Measurements from ENCODE around the gene NEDD9.

Gene NEDD9, protein sequence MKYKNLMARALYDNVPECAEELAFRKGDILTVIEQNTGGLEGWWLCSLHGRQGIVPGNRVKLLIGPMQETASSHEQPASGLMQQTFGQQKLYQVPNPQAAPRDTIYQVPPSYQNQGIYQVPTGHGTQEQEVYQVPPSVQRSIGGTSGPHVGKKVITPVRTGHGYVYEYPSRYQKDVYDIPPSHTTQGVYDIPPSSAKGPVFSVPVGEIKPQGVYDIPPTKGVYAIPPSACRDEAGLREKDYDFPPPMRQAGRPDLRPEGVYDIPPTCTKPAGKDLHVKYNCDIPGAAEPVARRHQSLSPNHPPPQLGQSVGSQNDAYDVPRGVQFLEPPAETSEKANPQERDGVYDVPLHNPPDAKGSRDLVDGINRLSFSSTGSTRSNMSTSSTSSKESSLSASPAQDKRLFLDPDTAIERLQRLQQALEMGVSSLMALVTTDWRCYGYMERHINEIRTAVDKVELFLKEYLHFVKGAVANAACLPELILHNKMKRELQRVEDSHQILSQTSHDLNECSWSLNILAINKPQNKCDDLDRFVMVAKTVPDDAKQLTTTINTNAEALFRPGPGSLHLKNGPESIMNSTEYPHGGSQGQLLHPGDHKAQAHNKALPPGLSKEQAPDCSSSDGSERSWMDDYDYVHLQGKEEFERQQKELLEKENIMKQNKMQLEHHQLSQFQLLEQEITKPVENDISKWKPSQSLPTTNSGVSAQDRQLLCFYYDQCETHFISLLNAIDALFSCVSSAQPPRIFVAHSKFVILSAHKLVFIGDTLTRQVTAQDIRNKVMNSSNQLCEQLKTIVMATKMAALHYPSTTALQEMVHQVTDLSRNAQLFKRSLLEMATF

DNA sequence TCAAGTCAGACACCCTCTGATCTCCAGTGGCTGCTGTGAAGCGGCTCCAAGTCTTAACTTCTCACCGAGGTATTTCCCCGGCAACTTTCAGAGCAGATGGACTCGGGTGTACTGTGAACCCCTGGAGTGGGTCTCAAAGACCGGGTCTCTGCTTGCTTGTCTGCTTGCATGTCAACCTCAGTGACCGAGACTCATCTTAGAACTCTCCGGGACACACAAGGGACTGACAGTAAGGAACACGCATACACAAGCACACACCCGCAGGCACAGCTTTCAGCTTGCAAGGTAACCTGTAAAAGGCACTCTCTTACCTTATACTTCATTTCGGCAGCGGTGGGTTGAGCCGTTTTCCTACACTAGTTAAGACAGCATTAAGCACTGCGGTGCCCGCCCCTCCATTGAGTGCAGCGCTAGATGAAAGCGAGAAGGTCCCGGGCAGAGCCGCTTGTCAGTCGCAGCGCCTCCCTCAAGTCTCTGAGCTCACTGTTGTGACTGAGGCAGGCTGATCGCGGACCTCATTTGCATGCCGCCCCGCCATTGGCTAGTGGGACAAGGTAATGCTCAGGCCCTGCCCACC lies at the start of gene NEDD9:
TSS of gene NEDD9 (minus strand) at position 476 of the 577 bp plus-strand sequence. CDS start at position 323, 153 bp downstream.
- H3K9ac ChIP-seq (ENCODE audit: low read length): peak within 1 kb of the TSS; percentile 92
- H3K9me3 ChIP-seq (ENCODE audit: control insufficient read depth, low read length): no peaks in the 10 kb centered on the region
- H3K36me3 ChIP-seq (ENCODE audit: control insufficient read depth, insufficient read depth, low read length): no peaks in the 10 kb centered on the region
- peak within 1 kb of the TSS; percentile 89 for H3K4me3 ChIP-seq (ENCODE audit: low read length)
- H3K4me1 ChIP-seq (ENCODE audit: control insufficient read depth, insufficient read depth, low read length): peaks cover 23% of the 10 kb centered on the region
- no peaks in the 10 kb centered on the region for H3K27me3 ChIP-seq (ENCODE audit: control insufficient read depth, insufficient read depth, low read length)

DNA sequence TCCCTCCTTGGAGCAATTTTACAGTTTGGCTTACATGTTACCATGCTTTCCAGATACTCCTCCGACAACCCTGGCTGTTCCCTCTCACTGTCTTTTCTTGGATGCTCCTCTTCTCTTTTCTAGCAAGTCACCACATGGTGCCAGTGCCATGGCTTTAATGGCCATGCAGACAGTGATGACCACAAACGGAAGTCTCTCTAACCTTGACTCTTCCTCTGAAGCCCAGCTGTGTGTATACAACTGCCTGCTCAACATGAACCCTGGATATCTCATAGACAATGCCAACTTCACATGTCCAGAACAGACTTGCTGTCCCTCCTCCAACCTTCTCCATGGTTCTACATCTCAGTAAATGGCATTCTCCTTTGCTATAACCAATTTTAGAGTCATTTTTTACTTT lies 49.8 kb upstream of the NEDD9 start:
- Histone ChIP-seq H3K27me3 (ENCODE audit: control insufficient read depth, insufficient read depth, low read length) (no peaks in the 10 kb centered on the region), H3K9me3 (ENCODE audit: control insufficient read depth, low read length) (no peaks in the 10 kb centered on the region), H3K9ac (ENCODE audit: low read length) (no peak overlapping the region), H3K4me1 (ENCODE audit: control insufficient read depth, insufficient read depth, low read length) (peaks cover 15% of the 10 kb centered on the region), H3K36me3 (ENCODE audit: control insufficient read depth, insufficient read depth, low read length) (no peaks in the 10 kb centered on the region), H3K4me3 (ENCODE audit: low read length) (no peak overlapping the region)

DNA sequence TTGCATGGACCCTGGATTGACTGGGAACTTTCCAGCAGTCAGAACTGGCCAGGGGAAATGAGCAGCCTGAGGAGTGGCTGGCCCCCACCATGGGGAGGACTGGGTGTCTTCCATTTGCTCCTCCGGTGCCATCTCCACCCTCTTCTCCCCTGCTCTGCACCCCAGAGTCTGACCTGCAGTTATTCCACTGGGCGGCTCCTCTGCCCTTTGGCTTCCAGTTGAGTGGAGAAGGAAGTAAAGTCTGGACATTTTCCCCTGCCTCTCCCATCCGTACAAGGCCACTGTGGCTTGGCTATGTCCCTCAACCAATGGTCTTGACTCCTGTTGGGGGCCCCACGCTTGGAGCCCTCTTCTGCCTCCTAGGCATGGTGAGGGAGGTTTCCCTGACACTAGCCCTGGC lies 47.9 kb upstream of the NEDD9 start:
- H3K9me3 ChIP-seq (ENCODE audit: control insufficient read depth, low read length): no peaks in the 10 kb centered on the region
- no peak overlapping the region for H3K4me3 ChIP-seq (ENCODE audit: low read length)
- H3K9ac ChIP-seq (ENCODE audit: low read length): no peak overlapping the region
- no peaks in the 10 kb centered on the region for H3K27me3 ChIP-seq (ENCODE audit: control insufficient read depth, insufficient read depth, low read length)
- H3K4me1 ChIP-seq (ENCODE audit: control insufficient read depth, insufficient read depth, low read length): peaks cover 27% of the 10 kb centered on the region
- H3K36me3 ChIP-seq (ENCODE audit: control insufficient read depth, insufficient read depth, low read length): no peaks in the 10 kb centered on the region

DNA sequence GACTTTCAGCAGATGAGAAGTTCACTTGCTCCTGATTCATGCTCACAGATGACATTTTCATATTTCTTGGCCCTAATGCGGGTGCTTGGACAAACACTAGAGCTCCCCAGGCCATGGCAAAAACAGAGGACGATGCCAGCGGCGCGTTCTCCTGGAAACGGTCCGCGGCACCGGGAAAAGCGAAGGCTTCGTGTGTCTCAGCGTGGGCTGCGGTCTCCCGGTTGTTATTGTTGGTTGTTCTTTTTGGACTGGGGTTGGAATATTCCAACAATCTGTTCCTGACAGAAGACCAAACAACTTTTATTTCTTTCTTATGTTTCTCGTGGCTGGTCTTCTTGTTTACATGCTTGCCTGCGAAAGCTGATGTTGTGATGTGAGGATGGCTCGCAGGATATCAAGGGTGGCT lies 46.8 kb upstream of the NEDD9 start:
- no peaks in the 10 kb centered on the region for H3K9me3 ChIP-seq (ENCODE audit: control insufficient read depth, low read length)
- H3K27me3 ChIP-seq (ENCODE audit: control insufficient read depth, insufficient read depth, low read length): no peaks in the 10 kb centered on the region
- peaks cover 37% of the 10 kb centered on the region for H3K4me1 ChIP-seq (ENCODE audit: control insufficient read depth, insufficient read depth, low read length)
- H3K4me3 ChIP-seq (ENCODE audit: low read length): no peak overlapping the region
- no peaks in the 10 kb centered on the region for H3K36me3 ChIP-seq (ENCODE audit: control insufficient read depth, insufficient read depth, low read length)
- H3K9ac ChIP-seq (ENCODE audit: low read length): no peak overlapping the region

DNA sequence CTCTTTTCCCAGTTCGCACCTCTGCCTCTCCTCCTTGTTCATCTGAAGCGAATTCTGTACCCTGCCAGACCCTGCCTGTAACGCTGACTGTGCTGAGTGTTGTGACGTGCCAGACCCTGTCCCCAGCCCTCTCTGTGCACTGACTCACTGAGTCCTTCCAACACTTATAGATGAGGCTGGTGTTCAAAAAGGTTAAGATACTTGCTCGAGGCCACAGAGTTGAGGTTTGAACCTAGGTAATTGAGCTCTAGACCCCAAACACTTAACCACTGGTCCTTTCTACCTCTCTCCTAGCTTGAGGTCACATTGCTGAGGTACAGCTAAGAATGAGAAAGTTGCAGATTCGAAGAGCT lies 45.7 kb upstream of the NEDD9 start:
- Histone ChIP-seq H3K4me3 (ENCODE audit: low read length) (no peak overlapping the region), H3K4me1 (ENCODE audit: control insufficient read depth, insufficient read depth, low read length) (peaks cover 44% of the 10 kb centered on the region), H3K9me3 (ENCODE audit: control insufficient read depth, low read length) (no peaks in the 10 kb centered on the region)

DNA sequence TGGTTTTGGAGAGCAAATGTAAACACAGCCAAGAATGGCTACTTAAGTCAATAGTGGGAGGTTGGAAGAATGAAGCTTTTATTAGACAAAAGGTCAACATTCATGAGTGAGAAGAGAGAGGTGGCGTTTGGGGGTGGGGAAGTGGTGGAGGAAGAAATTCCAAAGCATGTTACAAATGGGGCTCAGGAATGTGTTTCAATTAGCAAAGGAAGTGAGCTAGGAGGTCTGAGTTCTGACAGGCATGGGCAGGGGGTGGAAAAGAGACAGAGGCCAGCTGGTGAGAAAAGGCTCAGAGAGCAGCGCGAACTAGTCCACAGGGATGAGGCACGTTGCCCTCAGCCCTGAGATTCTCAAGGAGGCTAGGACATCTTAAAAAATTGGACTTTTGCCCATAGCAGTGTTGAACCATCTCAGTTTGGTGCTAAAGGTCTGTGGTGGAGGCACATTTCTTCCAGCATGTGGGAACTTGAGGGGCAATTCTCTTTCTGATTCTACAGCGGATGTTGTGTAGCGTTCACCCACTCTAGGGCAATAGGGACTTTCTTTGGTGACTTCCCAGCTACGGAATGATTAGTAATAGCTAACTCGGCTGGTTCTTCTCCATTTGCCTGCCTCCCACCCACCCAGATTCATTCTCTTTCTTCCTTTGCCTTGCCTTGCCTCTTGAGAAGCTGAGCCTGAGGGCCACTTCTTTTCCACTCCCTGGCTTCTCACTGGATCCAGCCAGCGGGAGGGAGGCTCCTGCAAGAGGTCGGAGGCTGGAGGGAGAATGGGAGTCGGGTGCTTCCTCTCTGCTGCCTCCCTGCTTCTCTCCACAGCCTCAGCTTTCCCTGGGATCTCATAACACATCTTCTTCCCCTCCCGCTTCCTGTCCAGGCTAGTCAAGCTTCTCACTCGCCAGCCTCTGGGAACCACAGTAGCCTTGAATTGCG lies 45.1 kb upstream of the NEDD9 start:
- H3K4me3 ChIP-seq (ENCODE audit: low read length): no peak overlapping the region
- H3K4me1 ChIP-seq (ENCODE audit: control insufficient read depth, insufficient read depth, low read length): peaks cover 48% of the 10 kb centered on the region
- H3K9me3 ChIP-seq (ENCODE audit: control insufficient read depth, low read length): no peaks in the 10 kb centered on the region
- H3K9ac ChIP-seq (ENCODE audit: low read length): no peak overlapping the region
- no peaks in the 10 kb centered on the region for H3K27me3 ChIP-seq (ENCODE audit: control insufficient read depth, insufficient read depth, low read length)
- no peaks in the 10 kb centered on the region for H3K36me3 ChIP-seq (ENCODE audit: control insufficient read depth, insufficient read depth, low read length)

More for the DNA sequence above, 45.7 kb upstream of the NEDD9 start:
- no peaks in the 10 kb centered on the region for H3K27me3 ChIP-seq (ENCODE audit: control insufficient read depth, insufficient read depth, low read length)
- H3K9ac ChIP-seq (ENCODE audit: low read length): no peak overlapping the region
- no peaks in the 10 kb centered on the region for H3K36me3 ChIP-seq (ENCODE audit: control insufficient read depth, insufficient read depth, low read length)

DNA sequence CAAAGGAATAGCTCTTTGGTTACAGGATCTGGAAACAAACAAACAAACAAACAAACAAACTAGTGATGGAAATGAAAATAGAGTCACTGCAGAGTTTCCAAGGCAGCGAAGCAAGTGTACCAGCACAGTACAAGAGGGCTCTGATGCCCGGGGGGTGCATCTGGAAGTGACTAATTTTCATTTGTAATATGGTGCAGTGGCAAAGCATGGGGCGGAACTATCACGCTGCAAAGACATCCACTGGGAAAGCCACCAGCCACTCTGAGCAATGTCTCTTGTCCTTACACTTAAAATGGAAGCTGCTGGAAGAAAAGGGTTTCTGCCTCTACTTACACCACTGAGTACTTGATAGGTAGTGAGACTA lies 44.4 kb upstream of the NEDD9 start:
- H3K4me3 ChIP-seq (ENCODE audit: low read length): no peak overlapping the region
- H3K9me3 ChIP-seq (ENCODE audit: control insufficient read depth, low read length): no peaks in the 10 kb centered on the region
- H3K36me3 ChIP-seq (ENCODE audit: control insufficient read depth, insufficient read depth, low read length): no peaks in the 10 kb centered on the region
- H3K4me1 ChIP-seq (ENCODE audit: control insufficient read depth, insufficient read depth, low read length): peaks cover 55% of the 10 kb centered on the region
- no peak overlapping the region for H3K9ac ChIP-seq (ENCODE audit: low read length)
- H3K27me3 ChIP-seq (ENCODE audit: control insufficient read depth, insufficient read depth, low read length): no peaks in the 10 kb centered on the region

DNA sequence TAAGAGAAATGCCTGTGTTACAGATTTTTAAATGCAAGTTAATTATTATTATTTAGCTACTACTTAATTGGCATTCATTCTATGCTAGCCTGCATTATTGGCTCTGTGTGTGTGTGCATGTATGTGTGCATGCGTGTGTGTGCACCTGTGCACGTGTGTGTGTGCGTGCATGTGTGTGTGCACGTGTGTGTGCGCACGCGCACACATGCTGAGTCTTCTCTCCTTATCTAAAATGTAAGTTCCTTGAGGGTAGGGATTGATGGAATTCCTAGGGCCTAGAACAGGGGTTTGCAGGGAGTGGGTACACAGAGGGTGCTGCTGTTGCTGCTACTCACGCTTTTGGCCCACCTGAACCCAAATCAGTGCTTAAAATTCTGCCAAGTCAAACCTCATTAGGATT lies 43.8 kb upstream of the NEDD9 start:
- Histone ChIP-seq H3K4me1 (ENCODE audit: control insufficient read depth, insufficient read depth, low read length) (peaks cover 60% of the 10 kb centered on the region), H3K9me3 (ENCODE audit: control insufficient read depth, low read length) (no peaks in the 10 kb centered on the region), H3K9ac (ENCODE audit: low read length) (no peak overlapping the region)

DNA sequence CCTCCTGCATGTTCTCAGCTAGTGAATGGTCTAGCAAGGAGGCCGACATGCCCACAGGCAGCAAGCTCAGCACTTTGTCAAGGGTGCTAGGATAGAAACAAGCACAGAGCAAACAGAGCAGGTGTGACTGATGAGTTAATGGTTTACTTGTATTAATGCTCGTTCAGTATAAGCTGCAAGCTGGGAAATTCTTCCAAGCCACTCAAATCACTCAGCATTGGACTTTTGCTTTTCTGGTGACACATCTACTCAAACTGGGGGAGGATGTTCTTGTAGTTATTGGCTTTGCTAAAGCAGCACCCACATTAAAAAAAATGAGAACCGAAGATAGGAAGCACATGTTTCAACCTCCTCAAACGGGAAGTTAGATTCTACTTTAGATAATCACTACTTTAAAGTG lies 43.1 kb upstream of the NEDD9 start:
- H3K9ac ChIP-seq (ENCODE audit: low read length): no peak overlapping the region

More for the DNA sequence above, 43.8 kb upstream of the NEDD9 start:
- Histone ChIP-seq H3K4me3 (ENCODE audit: low read length) (no peak overlapping the region), H3K36me3 (ENCODE audit: control insufficient read depth, insufficient read depth, low read length) (no peaks in the 10 kb centered on the region), H3K27me3 (ENCODE audit: control insufficient read depth, insufficient read depth, low read length) (no peaks in the 10 kb centered on the region)

DNA sequence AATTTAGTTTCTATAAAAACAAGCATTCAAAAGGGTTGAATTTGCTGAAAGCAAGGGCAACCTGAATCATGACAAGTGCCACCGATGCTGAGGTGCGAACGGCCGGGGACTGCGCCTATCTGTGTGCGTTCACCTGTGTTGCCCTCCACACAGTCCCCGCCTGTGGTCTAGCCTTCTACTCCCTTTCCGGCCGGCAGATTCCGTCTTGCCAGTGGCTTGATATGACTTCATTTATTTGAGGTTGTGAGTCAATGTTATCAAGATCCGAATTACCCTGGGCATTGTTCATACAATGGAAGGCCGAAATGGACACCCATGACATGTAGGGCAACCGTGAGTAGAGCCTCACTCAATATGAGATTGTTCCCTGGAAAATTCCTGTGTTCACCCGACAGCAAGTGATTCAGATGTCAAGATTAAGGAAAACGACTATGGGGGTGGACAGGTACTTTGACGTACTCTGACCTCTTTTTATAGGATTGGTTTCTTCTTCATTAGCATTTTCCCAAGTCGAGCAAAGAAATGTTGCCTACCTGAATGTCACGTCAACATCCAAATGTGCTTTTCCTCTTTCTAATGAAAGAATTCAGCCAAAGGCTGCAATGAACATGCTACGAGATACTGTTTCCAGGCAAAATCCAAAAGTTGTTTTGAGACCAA lies 41.1 kb upstream of the NEDD9 start:
- H3K36me3 ChIP-seq (ENCODE audit: control insufficient read depth, insufficient read depth, low read length): no peaks in the 10 kb centered on the region
- H3K9me3 ChIP-seq (ENCODE audit: control insufficient read depth, low read length): no peaks in the 10 kb centered on the region
- peaks cover 76% of the 10 kb centered on the region for H3K4me1 ChIP-seq (ENCODE audit: control insufficient read depth, insufficient read depth, low read length)
- H3K4me3 ChIP-seq (ENCODE audit: low read length): no peak overlapping the region
- H3K27me3 ChIP-seq (ENCODE audit: control insufficient read depth, insufficient read depth, low read length): no peaks in the 10 kb centered on the region
- no peak overlapping the region for H3K9ac ChIP-seq (ENCODE audit: low read length)

More for the DNA sequence above, 43.1 kb upstream of the NEDD9 start:
- Histone ChIP-seq H3K9me3 (ENCODE audit: control insufficient read depth, low read length) (no peaks in the 10 kb centered on the region), H3K36me3 (ENCODE audit: control insufficient read depth, insufficient read depth, low read length) (no peaks in the 10 kb centered on the region), H3K4me3 (ENCODE audit: low read length) (no peak overlapping the region), H3K4me1 (ENCODE audit: control insufficient read depth, insufficient read depth, low read length) (peaks cover 63% of the 10 kb centered on the region), H3K27me3 (ENCODE audit: control insufficient read depth, insufficient read depth, low read length) (no peaks in the 10 kb centered on the region)

Measured in mucosa of stomach (tissue), 1 donor.